HPDE6-E6E7 (cell line): ENCODE measurements around the gene PHLDB1.
"Not testable (repeated sequence)": the region's sequence is repeated elsewhere in the genome, so short reads cannot be mapped to it uniquely, and the experiment has no call there.

Experiments
- DNase-seq: peaks from one replicate; pipeline ENCODE4 v3.0.0; 2011; ENCODE audit warnings: missing footprints; ENCODE audit errors: extremely low spot score

The PHLDB1 gene

DNA sequence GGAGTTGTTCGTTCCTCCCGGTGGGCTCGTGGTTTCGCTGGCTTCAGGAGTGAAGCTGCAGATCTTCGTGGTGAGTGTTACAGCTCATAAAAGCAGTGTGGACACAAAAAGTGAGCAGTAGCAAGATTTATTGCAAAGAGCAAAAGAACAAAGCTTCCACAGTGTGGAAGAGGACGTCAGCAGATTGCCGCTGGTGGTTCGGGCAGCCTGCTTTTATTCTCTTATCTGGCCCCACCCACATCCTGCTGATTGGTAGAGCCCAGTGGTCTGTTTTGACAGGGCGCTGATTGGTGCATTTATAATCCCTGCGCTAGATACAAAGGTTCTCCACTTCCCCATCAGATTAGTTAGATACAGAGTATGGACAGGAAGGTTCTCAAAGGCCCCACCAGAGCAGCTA is 80.9 kb downstream of the PHLDB1 start:
- not testable (repeated sequence) for DNase-seq

- no peak for DNase-seq
Measured at GRCh38 chr11:118688851-118689502, 81.6 kb downstream of the PHLDB1 start.

- DNase-seq: no peak
Measured at GRCh38 chr11:118689503-118689851, 82.1 kb downstream of the PHLDB1 start.

GRCh38 chr11:118689852-118690552 is 82.6 kb downstream of the PHLDB1 start:
- DNase-seq: peak; percentile 93

- no peak for DNase-seq
Measured at GRCh38 chr11:118690553-118691304, 83.3 kb downstream of the PHLDB1 start.

DNA sequence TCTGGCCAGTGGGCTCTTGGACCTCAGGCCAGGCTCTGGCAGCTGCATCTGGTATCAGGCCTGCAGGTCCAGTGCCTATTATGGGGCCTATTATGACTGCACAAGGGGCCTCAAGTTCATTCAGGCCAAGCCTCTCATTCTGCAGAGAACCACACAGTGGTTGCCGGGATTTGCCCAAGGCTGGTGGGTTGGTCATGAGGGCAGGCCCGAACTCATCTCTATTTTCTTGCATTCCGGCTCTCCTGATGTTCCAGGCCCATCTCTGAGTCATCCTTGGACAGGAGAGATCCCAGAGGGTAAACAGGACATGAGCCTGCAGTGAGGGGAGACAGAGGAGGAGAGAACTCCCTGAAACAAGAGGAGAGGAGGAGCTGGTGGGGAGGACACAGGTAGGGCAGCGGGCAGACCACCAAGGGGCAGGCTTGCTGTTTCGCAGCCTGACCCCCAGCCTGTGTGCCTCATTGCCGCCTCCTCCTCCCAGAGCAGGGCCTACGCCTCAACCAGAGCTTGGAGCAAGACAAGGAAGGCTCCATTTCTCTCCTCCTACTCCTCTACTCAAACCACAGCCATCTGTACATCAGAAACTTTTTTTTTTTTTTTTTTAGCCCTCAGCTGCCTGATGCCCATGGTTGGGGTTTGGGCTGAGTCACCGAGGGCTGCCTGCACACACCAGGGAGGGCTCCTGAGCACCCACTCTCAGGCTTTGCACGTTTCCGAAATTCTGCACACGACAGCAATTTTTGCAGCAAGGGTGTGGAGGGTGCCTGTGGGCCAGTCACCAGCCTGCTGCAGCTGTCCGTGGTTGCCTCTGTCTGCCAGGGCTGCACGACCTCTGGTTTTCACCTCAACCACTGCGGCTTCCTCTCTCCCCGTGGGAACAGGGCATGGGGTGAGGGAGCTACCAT is 84.8 kb downstream of the PHLDB1 start:
- DNase-seq: peak; percentile 93

- no peak for DNase-seq
Measured at GRCh38 chr11:118694185-118694584, 86.8 kb downstream of the PHLDB1 start.

- no peak for DNase-seq
Measured at GRCh38 chr11:118694771-118695170, 87.4 kb downstream of the PHLDB1 start.

DNA sequence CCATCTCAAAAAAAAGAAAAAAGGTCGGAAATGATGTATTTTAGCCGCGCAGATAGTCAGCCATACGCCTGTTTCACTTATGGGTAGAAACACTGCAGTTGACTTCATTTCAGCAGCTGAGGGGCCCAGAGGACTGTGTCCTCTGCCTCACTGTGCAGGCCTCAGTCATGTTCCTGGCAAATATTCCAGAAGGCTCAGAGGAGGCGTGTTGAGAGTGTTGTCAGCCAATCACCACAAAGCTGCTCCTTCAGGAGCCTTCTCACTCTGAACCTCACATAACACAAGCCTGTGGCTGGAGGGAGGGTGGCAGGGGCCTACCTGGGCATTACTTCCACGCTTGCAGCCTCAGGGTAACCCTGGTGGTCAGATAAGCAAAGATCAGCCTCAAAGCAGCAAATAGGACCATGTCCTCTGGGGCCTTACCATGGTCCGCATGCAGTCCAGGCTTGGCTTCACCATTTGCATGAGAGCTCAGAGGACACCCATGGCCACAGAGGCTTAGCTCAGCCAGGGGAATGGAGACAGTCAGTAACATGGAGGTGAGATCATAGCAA is 89.3 kb downstream of the PHLDB1 start:
- DNase-seq: no peak

DNA sequence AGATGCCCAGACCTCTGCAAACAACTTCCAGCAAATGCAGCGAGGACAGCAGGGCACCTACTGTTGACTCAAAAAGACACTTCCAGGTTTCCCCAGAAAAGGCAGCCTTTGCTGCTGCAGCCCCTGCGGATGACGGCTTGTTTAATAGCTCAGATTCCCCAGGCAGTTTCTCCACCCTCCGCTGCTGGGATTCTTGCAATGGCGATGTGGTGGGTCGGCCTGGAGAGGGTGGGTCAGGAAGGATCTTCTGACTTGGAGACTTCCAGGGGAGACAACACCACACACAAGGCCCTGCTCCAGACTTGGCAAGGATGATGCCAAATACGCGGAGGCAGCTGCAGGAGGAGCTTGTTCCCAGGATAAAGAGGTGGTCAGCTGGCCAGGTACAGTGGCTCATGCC is 89.9 kb downstream of the PHLDB1 start:
- no peak for DNase-seq

DNA sequence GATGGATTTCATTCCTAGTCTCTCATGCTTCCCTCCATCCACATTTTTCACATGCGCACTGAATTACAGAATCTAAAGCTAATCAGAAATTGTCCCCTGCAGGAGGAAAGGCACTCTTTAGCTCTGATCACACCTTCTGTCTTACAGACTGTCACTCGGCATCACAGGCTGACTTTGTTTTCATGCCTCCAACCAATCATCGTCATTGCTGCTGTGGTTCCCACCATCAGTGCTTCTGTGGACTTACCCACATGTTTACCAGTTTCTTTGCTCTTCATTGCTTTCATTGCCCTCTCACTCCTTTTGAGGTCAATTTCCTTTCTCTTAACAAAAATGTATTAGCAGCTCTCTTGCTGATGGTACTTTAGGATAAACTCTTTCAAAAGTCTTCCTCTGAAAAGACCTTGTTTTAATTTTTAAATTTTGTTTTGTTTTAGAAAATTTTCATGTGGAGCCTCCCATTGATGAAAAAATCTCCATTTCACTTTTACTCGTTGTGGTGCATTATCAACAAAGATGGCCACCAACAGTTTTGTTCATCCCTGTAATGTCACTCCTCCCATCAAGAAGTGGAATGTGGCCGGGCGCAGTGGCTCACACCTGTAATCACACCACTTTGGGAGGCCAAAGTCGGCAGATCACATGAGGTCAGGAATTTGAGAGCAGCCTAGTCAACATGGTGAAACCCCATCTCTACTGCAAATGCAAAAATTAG is 92.2 kb downstream of the PHLDB1 start:
- DNase-seq: no peak

GRCh38 chr11:118703563-118704106 is 96.2 kb downstream of the PHLDB1 start:
- no peak for DNase-seq

GRCh38 chr11:118705111-118705741 is 97.8 kb downstream of the PHLDB1 start:
- no peak for DNase-seq

DNA sequence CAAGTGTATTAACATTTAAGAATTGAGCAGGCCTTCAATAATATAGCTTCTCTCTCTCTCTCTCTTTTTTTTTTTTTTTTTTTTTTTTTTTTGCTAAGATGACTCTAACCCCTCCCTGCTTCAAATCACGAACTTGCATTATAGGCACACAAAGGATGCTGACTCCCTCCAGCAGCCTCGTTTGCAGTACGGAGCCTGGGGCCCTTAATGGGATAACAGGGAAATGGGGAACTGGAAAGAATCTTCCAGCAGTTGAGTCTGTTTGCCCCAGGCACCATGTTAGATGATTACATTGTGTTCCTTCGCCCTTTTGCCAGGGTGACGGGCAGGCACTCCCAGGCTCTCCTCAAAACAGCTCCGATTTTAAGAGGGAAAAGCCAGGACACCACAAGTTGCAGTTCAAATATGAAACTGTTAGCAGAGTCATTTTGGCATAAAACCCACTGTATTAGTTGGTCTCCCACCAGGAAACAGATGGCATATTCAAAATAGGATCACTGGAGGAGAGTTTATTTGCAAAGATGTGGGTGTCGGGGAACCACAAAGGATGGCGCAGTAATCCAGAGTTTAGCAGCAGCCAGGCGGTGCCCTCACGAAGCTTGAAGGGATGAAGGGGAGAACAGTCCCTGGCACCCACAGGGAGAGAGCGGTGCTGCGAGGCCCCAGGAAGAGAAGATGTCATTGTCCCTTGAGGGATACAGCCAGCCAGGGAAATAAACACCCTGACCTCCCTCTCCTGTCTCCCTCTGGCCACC is 98.6 kb downstream of the PHLDB1 start:
- DNase-seq: no peak

DNA sequence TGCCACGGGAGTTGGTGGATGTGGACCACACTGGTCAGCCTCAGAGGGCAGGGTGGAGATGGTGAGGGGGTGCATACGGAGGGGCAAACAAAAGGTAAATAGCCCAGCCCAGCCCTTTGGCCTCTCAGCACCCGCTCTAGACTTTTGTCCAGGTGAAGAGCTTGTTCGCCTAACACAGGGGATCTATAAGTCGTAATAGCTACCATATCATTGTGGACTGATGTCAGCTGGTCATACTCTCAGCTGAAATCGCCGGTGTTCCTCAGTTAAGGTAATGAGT is 99.1 kb downstream of the PHLDB1 start:
- no peak for DNase-seq
